ENCODE measurements around the gene HSPA4. TPM values are rescaled to one million over a fixed set of nuclear protein-coding genes. Genes with fewer than 3 reads are reported as not detected.

Gene HSPA4
- total and polyA plus RNA-seq, 4 donors = 33.0 to 102 (median 62.5) TPM

GRCh38 chr5:133106761-133107572 is 55.2 kb downstream of the HSPA4 start:
- 67 to 81% methylated on average over 8 of the region's 8 CpGs for WGBS, 2 donors
- no peak for TF ChIP-seq CTCF (IDR thresholded peaks at IDR 0.05; ENCODE audit: control extremely low read depth, extremely low read depth)
- DNase-seq = no peak
- peak; percentile 17 for ATAC-seq (ENCODE audit: insufficient read depth, low FRiP score)
- H3K27ac ChIP-seq (ENCODE audit: low read depth in 1 of 2, low read length in 1 of 2) = peak overlapping the region in 1 of 2 donors; percentile 52
- no peak overlapping the region for H3K9ac ChIP-seq (ENCODE audit: insufficient read depth in 1 of 2, low read length in 2 of 2)
- no peak overlapping the region for H3K4me3 ChIP-seq
- H3K4me1 ChIP-seq (ENCODE audit: control insufficient read depth in 5 of 5, insufficient read depth in 5 of 5, low read length in 5 of 5) = peaks cover 0 to 3% (median 0%) of the 10 kb centered on the region in 5 donors
- no peaks in the 10 kb centered on the region for H3K27me3 ChIP-seq (ENCODE audit: control insufficient read depth in 3 of 3, insufficient read depth in 3 of 3, low read length in 2 of 3)
- H3K9me3 ChIP-seq (ENCODE audit: control insufficient read depth in 4 of 4, insufficient read depth in 3 of 4, low read length in 3 of 4) = no peaks in the 10 kb centered on the region
- peaks cover 10 to 27% (median 15%) of the 10 kb centered on the region in 4 donors for H3K36me3 ChIP-seq (ENCODE audit: control insufficient read depth in 4 of 4, insufficient read depth in 4 of 4, low read length in 4 of 4)

- no peaks in the 10 kb centered on the region for H3K27me3 ChIP-seq (ENCODE audit: control insufficient read depth in 3 of 3, insufficient read depth in 3 of 3, low read length in 2 of 3)
- no peaks in the 10 kb centered on the region for H3K9me3 ChIP-seq (ENCODE audit: control insufficient read depth in 4 of 4, insufficient read depth in 3 of 4, low read length in 3 of 4)
- ATAC-seq (ENCODE audit: insufficient read depth, low FRiP score) = no peak
- H3K27ac ChIP-seq (ENCODE audit: low read depth in 1 of 2, low read length in 1 of 2) = no peak overlapping the region
- no peak for TF ChIP-seq CTCF (IDR thresholded peaks at IDR 0.05; ENCODE audit: control extremely low read depth, extremely low read depth)
- DNase-seq = no peak
- no peak overlapping the region for H3K4me3 ChIP-seq
- H3K4me1 ChIP-seq (ENCODE audit: control insufficient read depth in 5 of 5, insufficient read depth in 5 of 5, low read length in 5 of 5) = peaks cover 0 to 3% (median 0%) of the 10 kb centered on the region in 5 donors
- H3K9ac ChIP-seq (ENCODE audit: insufficient read depth in 1 of 2, low read length in 2 of 2) = no peak overlapping the region
- 21 to 75% methylated on average over 3 to 12 of the region's 13 CpGs for WGBS, 2 donors
- H3K36me3 ChIP-seq (ENCODE audit: control insufficient read depth in 4 of 4, insufficient read depth in 4 of 4, low read length in 4 of 4) = peaks cover 6 to 15% (median 10%) of the 10 kb centered on the region in 4 donors
These were observed 56.7 kb downstream of the HSPA4 start for GRCh38 chr5:133108481-133108921.

- H3K27ac ChIP-seq (ENCODE audit: low read depth in 1 of 2, low read length in 1 of 2) = no peak overlapping the region
- H3K4me3 ChIP-seq = no peak overlapping the region
- H3K27me3 ChIP-seq (ENCODE audit: control insufficient read depth in 3 of 3, insufficient read depth in 3 of 3, low read length in 2 of 3) = no peaks in the 10 kb centered on the region
- ATAC-seq (ENCODE audit: insufficient read depth, low FRiP score) (no peak), DNase-seq (no peak)
- H3K4me1 ChIP-seq (ENCODE audit: control insufficient read depth in 5 of 5, insufficient read depth in 5 of 5, low read length in 5 of 5) = peaks cover 0 to 3% (median 0%) of the 10 kb centered on the region in 5 donors
- TF ChIP-seq CTCF (IDR thresholded peaks at IDR 0.05; ENCODE audit: control extremely low read depth, extremely low read depth) = no peak
- H3K9me3 ChIP-seq (ENCODE audit: control insufficient read depth in 4 of 4, insufficient read depth in 3 of 4, low read length in 3 of 4) = no peaks in the 10 kb centered on the region
- H3K9ac ChIP-seq (ENCODE audit: insufficient read depth in 1 of 2, low read length in 2 of 2) = no peak overlapping the region
- 76 to 92% methylated on average over 6 of the region's 6 CpGs for WGBS, 2 donors
- peaks cover 0 to 5% (median 2%) of the 10 kb centered on the region in 4 donors for H3K36me3 ChIP-seq (ENCODE audit: control insufficient read depth in 4 of 4, insufficient read depth in 4 of 4, low read length in 4 of 4)
These were observed 58.1 kb downstream of the HSPA4 start for GRCh38 chr5:133109655-133110483.

All from lung (tissue), 12 donors.